Suprapubic skin (tissue), 3 donors: ENCODE data around the gene PCNT.

Source experiments
- CTCF ChIP-seq, 2 donors: fragments of 200-600 bp in 1 of 2; fragments of 450-650 bp in 1 of 2; sonication (generic) in 1 of 2; IDR thresholded peaks; one replicate each; pipeline ENCODE4 v1.5.1; 2016 to 2019; ENCODE audit warnings: antibody characterized with exemption in 2 of 2, mild to moderate bottlenecking in 1 of 2, moderate library complexity in 1 of 2
- EP300 ChIP-seq: sonication (generic); formaldehyde crosslinking; IDR thresholded peaks from one replicate; pipeline ENCODE4 v1.6.1; 2017; ENCODE audit warnings: antibody characterized with exemption
- POLR2A ChIP-seq, 2 donors: fragments of 450-650 bp; IDR thresholded peaks; one replicate each; pipeline ENCODE4 v1.6.1; 2017; ENCODE audit warnings: antibody characterized with exemption in 2 of 2, mild to moderate bottlenecking in 2 of 2, moderate library complexity in 2 of 2

DNA sequence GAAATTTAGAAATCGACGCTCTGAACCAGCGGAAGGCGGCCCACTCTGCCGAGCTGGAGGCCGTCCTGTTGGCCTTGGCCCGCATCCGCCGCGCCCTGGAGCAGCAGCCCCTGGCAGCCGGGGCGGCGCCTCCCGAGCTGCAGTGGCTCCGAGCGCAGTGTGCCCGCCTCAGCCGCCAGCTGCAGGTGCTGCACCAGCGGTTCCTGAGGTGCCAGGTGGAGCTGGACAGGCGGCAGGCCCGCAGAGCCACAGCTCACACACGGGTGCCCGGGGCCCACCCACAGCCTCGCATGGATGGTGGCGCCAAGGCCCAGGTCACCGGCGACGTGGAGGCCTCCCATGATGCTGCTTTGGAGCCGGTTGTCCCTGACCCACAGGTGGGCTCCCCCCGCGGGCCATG is 87.7 kb downstream of the PCNT start:
- TF ChIP-seq EP300 (no peak), CTCF (IDR thresholded peaks at IDR 0.05) (no peak), POLR2A (IDR thresholded peaks at IDR 0.05) (no peak)
